Colonic mucosa (tissue), 4 donors: ENCODE data around the gene UTP18. TPM values are rescaled to one million over a fixed set of nuclear protein-coding genes. Genes with fewer than 3 reads are reported as not detected.
"Not testable (repeated sequence)": the region's sequence is repeated elsewhere in the genome, so short reads cannot be mapped to it uniquely, and the experiment has no call there.

Source experiments
- DNase-seq: peaks from one replicate; pipeline ENCODE4 v3.0.0-alpha.2; 2020
- H3K27ac ChIP-seq: fragments of 200-600 bp; one replicate; pipeline ENCODE4 v1.8.0; 2021
- H3K27me3 ChIP-seq: fragments of 200-600 bp; one replicate; pipeline ENCODE4 v1.8.0; 2021
- H3K36me3 ChIP-seq: fragments of 200-600 bp; one replicate; pipeline ENCODE4 v1.8.0; 2021
- H3K4me1 ChIP-seq: fragments of 200-600 bp; one replicate; pipeline ENCODE4 v1.8.0; 2021; ENCODE audit warnings: mild to moderate bottlenecking
- H3K4me3 ChIP-seq: fragments of 200-600 bp; one replicate; pipeline ENCODE4 v1.8.0; 2021
- H3K9ac ChIP-seq, 2 donors: one replicate each; pipeline ENCODE4 v1.7.0; 2013; ENCODE audit warnings: control low read depth in 2 of 2, low read depth in 2 of 2, low read length in 2 of 2
- H3K9me3 ChIP-seq: fragments of 200-600 bp; one replicate; pipeline ENCODE4 v1.8.0; 2021
- intact Hi-C: fragments of 100-400 bp; cut with DNase I; formaldehyde crosslinking; loops from one replicate; pipeline ENCODE4 v1.14.1; 2022
- total RNA-seq, 2 donors: library from RNA; stranded (reverse); fragmentation: NEBNext Ultra II Directional in 1 of 2; extraction: Animal tissue kit (Norgen Biotek cat#: 25700) in 1 of 2; gene quantifications; one replicate each; pipeline ENCODE4 v1.2.1, GENCODE V29; 2021
- TF ChIP-seq, protein P1 (sequence below): fragments of 200-600 bp; IDR thresholded peaks from one replicate; pipeline ENCODE4 v1.8.0; 2022; ENCODE audit warnings: antibody characterized with exemption, mild to moderate bottlenecking
- donor health status: healthy.
- donor health status: DM: no; HTN: no; CAD: no.
- donor health status: DM: no; HTN: no; CAD: no.

The UTP18 gene
- total RNA-seq, 2 donors from 2014 or later: 20.0 to 30.9 TPM

- DNase-seq: no peak
- Histone ChIP-seq H3K27me3 (no peaks in the 10 kb centered on the region), H3K4me1 (no peaks in the 10 kb centered on the region), H3K36me3 (no peaks in the 10 kb centered on the region), H3K9ac (no peak overlapping the region), H3K27ac (no peak overlapping the region), H3K9me3 (no peaks in the 10 kb centered on the region), H3K4me3 (no peak overlapping the region)
- intact Hi-C loops: no loop called here
- TF ChIP-seq, protein P1, sequence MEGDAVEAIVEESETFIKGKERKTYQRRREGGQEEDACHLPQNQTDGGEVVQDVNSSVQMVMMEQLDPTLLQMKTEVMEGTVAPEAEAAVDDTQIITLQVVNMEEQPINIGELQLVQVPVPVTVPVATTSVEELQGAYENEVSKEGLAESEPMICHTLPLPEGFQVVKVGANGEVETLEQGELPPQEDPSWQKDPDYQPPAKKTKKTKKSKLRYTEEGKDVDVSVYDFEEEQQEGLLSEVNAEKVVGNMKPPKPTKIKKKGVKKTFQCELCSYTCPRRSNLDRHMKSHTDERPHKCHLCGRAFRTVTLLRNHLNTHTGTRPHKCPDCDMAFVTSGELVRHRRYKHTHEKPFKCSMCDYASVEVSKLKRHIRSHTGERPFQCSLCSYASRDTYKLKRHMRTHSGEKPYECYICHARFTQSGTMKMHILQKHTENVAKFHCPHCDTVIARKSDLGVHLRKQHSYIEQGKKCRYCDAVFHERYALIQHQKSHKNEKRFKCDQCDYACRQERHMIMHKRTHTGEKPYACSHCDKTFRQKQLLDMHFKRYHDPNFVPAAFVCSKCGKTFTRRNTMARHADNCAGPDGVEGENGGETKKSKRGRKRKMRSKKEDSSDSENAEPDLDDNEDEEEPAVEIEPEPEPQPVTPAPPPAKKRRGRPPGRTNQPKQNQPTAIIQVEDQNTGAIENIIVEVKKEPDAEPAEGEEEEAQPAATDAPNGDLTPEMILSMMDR: no peak
Measured at GRCh38 chr17:51270636-51271035, 10.3 kb downstream of the UTP18 start.

DNA sequence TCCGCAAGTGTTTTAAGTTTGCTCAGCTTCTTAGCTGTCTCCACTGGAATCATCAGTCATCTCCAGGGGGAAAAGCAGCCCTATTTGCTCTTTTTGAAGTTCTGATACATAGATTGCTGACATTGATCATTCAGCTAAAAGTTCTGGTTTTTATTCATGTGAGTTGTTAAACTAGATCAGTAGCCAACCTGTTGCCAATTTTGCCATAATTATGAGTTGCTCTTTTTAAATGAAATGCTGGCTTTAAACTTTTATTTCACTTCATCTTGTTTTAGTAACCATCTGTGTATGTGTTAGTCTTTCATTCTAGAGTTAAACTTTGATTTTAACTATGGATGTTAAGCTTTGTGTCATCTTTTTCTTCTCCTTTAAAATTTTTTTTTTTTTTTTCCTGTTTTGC is 12.5 kb downstream of the UTP18 start:
- no peaks in the 10 kb centered on the region for H3K9me3 ChIP-seq
- TF ChIP-seq, protein P1: no peak
- H3K36me3 ChIP-seq: peaks cover 5% of the 10 kb centered on the region
- intact Hi-C loops: no loop called here
- no peak overlapping the region for H3K9ac ChIP-seq
- H3K27me3 ChIP-seq: no peaks in the 10 kb centered on the region
- H3K4me3 ChIP-seq: no peak overlapping the region
- H3K27ac ChIP-seq: no peak overlapping the region
- DNase-seq: no peak
- H3K4me1 ChIP-seq: no peaks in the 10 kb centered on the region

GRCh38 chr17:51275381-51275780 is 15.0 kb downstream of the UTP18 start:
- H3K9me3 ChIP-seq: no peaks in the 10 kb centered on the region
- H3K27me3 ChIP-seq: no peaks in the 10 kb centered on the region
- intact Hi-C loops: no loop called here
- no peak overlapping the region for H3K27ac ChIP-seq
- H3K4me1 ChIP-seq: no peaks in the 10 kb centered on the region
- no peak for DNase-seq
- TF ChIP-seq, protein P1: no peak
- H3K9ac ChIP-seq: no peak overlapping the region
- H3K4me3 ChIP-seq: no peak overlapping the region
- peaks cover 6% of the 10 kb centered on the region for H3K36me3 ChIP-seq

DNA sequence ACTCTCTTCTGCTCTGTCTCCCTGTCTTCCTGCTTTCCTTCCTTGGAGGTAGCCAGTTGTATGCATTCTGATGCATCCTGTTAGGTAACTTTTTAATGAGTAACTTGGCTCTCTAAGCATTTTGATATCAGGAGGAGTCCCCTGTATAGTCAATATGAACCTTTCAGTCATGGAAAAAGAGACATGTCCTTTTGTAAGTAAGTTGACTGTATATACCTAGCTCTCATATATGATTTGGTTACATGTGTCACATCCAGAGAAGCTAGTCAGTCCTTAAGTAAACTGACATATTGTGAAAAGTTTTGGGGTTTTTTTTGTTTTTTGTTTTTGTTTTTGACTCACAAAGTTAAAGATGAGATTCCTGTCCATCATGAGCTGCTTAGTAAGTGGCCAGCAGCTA is 18.8 kb downstream of the UTP18 start:
- no peak overlapping the region for H3K9ac ChIP-seq
- H3K27me3 ChIP-seq: no peaks in the 10 kb centered on the region
- H3K4me1 ChIP-seq: no peaks in the 10 kb centered on the region
- intact Hi-C loops: no loop called here
- H3K9me3 ChIP-seq: no peaks in the 10 kb centered on the region
- H3K27ac ChIP-seq: no peak overlapping the region
- peaks cover 14% of the 10 kb centered on the region for H3K36me3 ChIP-seq
- no peak overlapping the region for H3K4me3 ChIP-seq
- DNase-seq: no peak
- TF ChIP-seq, protein P1: no peak

DNA sequence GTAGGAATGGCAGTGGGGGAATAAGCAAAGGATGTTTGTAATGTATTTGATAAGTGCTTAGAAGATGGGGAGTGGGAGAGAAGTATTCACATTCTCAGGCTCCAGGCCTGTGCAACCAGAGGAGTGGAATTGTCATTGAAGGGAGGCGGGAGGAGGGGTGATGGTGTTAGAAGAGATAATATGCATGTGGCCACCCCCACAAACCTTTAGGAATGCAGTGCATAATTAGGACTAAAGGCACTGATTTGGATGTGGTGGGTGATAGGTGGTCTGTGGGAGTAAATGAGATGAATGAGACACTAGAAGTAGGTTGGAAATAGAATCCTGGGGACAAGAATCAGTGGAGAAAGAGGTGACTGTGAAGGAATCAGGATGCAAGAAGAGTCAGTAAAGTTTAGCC is 27.1 kb downstream of the UTP18 start:
- TF ChIP-seq, protein P1: no peak
- H3K4me3 ChIP-seq: no peak overlapping the region
- H3K27ac ChIP-seq: no peak overlapping the region
- H3K36me3 ChIP-seq: peaks cover 3% of the 10 kb centered on the region
- H3K4me1 ChIP-seq: no peaks in the 10 kb centered on the region
- no peaks in the 10 kb centered on the region for H3K9me3 ChIP-seq
- H3K9ac ChIP-seq: no peak overlapping the region
- intact Hi-C loops: no loop called here
- DNase-seq: no peak
- no peaks in the 10 kb centered on the region for H3K27me3 ChIP-seq

- TF ChIP-seq, protein P1: no peak
- H3K9me3 ChIP-seq: no peaks in the 10 kb centered on the region
- no peak for DNase-seq
- intact Hi-C loops: no loop called here
- H3K4me1 ChIP-seq: no peaks in the 10 kb centered on the region
- no peak overlapping the region for H3K9ac ChIP-seq
- no peak overlapping the region for H3K27ac ChIP-seq
- H3K4me3 ChIP-seq: no peak overlapping the region
- no peaks in the 10 kb centered on the region for H3K36me3 ChIP-seq
- H3K27me3 ChIP-seq: no peaks in the 10 kb centered on the region
Measured at GRCh38 chr17:51289696-51290111, 29.4 kb downstream of the UTP18 start.

GRCh38 chr17:51294338-51294737 is 34.0 kb downstream of the UTP18 start:
- H3K27ac ChIP-seq, H3K9me3 ChIP-seq, H3K27me3 ChIP-seq, H3K4me3 ChIP-seq, H3K9ac ChIP-seq, DNase-seq, H3K4me1 ChIP-seq, intact Hi-C loops, H3K36me3 ChIP-seq: not testable (repeated sequence)
